Measurements from ENCODE around the gene GMEB2.

DNA sequence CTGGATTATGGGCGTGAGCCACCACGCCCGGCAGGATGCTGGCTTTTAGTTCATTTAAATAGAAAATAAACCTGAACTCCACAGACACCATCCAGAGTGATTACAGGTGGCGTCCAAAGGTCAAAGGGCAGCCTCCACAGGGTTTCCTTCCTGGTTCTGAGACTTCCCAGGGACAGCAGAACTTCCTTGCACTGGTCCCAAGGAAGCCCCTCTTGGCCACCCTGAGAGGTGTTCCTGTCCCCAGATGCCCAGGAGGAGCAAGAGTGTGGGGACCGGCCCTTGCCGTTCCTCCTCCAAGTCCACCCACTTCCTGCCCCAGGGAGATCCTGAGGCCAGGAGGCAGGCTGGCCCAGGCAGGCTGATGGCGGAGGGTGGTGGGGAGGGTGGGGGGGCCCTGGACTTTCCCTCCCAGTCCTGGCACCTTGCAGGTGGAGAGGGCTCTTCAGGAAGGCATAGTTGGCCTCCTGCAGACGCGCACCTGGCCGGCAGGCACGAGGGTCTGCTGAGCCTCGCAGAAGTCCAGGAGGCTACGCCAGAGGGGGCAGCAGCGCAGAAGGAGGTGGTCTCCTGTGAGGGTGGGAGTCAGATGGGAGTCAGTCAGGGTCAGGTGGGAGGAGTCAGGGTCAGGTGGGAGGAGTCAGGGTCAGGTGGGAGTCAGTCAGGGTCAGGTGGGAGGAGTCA is 68.0 kb downstream of the GMEB2 start:
- TF ChIP-seq, protein P1, sequence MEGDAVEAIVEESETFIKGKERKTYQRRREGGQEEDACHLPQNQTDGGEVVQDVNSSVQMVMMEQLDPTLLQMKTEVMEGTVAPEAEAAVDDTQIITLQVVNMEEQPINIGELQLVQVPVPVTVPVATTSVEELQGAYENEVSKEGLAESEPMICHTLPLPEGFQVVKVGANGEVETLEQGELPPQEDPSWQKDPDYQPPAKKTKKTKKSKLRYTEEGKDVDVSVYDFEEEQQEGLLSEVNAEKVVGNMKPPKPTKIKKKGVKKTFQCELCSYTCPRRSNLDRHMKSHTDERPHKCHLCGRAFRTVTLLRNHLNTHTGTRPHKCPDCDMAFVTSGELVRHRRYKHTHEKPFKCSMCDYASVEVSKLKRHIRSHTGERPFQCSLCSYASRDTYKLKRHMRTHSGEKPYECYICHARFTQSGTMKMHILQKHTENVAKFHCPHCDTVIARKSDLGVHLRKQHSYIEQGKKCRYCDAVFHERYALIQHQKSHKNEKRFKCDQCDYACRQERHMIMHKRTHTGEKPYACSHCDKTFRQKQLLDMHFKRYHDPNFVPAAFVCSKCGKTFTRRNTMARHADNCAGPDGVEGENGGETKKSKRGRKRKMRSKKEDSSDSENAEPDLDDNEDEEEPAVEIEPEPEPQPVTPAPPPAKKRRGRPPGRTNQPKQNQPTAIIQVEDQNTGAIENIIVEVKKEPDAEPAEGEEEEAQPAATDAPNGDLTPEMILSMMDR (IDR thresholded peaks at IDR 0.05; ENCODE audit: low read length) = no peak
- TF ChIP-seq EZH2phosphoT487 (IDR thresholded peaks at IDR 0.05; ENCODE audit: low read length) (no peak), EZH2 (optimal IDR thresholded peaks at IDR 0.05; ENCODE audit: low read depth, low read length) (no peak)
